DMS53 (cell line): Measurements from ENCODE around the gene RIPOR2.

Experiments used
- DNase-seq: peaks from one replicate; lab custom pipeline; 2025; lab: John Stamatoyannopoulos, UW

The RIPOR2 gene

GRCh38 chr6:24847402-24847801 lies 88.4 kb downstream of the RIPOR2 start:
- DNase-seq, result no peak

- DNase-seq, result no peak
These were observed 90.2 kb downstream of the RIPOR2 start for GRCh38 chr6:24845578-24845977.

DNA sequence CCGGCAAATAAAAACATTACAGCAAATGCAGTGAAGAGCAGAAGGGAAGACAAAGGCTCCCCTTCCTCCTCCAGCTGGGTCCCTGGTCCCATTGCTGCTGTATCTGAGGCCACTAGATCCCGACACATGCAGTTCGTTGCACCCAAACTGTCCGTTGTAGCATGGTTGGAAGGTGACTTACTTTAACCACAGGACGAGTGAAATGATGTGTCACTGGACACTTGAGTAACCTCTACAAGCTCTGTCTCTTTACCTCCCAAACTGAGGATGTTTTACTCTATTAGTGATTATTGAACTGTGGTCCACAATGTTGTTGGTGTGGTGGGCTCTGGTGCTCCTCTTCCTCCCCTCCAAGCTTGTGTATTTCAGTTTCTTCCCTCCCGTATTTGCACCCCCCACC lies 90.9 kb downstream of the RIPOR2 start:
- DNase-seq, result no peak

DNA sequence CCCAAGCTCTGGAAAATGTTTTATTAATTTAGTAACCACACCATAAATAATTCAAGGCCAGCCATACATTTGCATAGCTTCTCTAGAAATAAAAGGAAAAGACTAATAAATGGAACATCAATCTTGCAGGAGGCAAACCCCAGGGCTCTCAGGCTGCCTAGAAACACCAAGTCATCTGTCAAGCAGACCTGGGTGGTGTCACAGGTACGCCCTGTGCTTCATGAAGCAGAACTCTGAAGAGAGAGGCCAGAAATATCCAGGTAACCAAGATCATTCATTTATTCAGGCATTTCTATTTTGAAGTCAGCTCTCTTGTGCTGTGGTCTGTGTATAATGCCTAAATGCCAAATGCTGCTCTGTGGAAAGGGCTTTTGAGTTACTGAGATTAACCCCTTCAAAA lies 91.7 kb downstream of the RIPOR2 start:
- DNase-seq, result no peak

- DNase-seq, result no peak
These were observed 95.6 kb downstream of the RIPOR2 start for GRCh38 chr6:24840187-24840586.

DNA sequence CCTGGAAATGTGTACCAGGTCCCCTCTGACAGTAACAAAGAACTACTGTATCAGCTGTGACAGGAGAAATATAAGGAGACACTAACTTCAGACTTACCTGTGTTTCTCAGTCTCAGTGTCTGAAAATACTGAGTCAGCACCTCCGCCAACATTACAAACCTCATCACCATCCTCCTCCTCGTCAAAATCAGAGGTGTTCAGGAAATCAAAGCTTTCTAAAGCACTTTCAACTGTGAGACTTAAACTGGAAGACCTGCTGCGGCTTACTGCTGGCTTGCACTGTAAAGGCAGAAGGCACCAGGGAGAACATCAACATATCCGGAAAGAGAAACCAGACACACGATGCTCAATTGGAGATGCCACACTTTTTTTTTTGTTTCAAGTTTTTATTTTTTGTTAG lies 96.8 kb downstream of the RIPOR2 start:
- DNase-seq, result no peak

GRCh38 chr6:24838081-24838480 lies 97.7 kb downstream of the RIPOR2 start:
- DNase-seq, result no peak

- no peak for DNase-seq
These were observed 99.7 kb downstream of the RIPOR2 start for GRCh38 chr6:24836109-24836508.

DNA sequence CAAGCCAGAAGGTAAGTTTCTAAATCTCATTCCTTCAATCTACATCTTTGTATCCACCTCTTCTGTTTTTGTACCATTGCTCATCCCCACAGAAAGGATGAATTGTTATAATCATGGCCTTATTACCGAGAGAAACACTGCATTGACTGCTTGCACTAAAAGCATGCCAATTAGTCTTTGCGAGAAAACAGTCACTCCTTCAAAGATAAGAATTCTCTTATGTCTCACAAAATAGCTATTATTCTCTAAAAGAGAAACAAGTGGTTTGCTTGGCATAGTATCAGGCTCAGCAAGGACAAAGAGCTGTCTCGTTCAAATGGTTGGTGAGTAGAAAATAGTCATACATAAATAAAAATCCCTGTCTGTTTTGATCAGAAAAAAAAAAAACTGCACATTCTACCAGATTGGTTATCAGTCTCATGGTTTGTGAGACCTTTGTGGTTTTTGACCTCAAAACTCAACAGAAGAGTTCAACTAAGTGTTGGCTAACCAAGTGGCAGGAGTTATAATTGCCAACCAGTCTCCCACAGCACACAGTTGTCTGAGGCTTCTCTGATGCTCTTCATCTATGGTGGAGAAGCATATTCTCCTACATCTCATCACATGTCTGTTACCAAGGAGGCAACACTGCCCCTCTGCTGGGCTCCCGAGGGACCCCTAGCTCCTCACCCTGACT lies 101.9 kb downstream of the RIPOR2 start:
- DNase-seq, result no peak

- DNase-seq, result no peak
These were observed 103.0 kb downstream of the RIPOR2 start for GRCh38 chr6:24832794-24833193.

- no peak for DNase-seq
These were observed 103.7 kb downstream of the RIPOR2 start for GRCh38 chr6:24831771-24832716.

- no peak for DNase-seq
These were observed 106.1 kb downstream of the RIPOR2 start for GRCh38 chr6:24829657-24830056.

- no peak for DNase-seq
These were observed 107.8 kb downstream of the RIPOR2 start for GRCh38 chr6:24827970-24828369.

DNA sequence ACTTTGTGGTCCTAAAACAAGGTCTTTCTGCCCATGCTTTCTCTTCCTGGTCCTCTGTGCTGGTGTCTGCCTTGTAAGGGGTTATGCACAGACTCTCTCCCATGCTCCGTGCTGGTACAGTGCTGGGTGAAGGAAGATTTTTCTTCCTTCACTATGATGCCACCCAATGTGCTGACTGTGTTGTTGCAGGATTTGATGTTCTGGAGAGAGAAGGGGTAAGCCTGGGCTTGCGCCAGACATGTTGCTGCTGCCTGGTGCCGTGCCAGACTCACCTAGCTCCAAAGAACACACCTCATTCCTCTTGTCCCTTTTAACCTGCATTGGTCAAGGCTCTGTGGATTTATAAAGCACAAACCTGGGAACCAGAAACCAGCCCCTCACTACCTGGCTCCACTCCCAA lies 108.6 kb downstream of the RIPOR2 start:
- DNase-seq, result no peak

GRCh38 chr6:24825130-24825630 lies 110.6 kb downstream of the RIPOR2 start:
- no peak for DNase-seq

GRCh38 chr6:24824142-24824938 lies 111.4 kb downstream of the RIPOR2 start:
- no peak for DNase-seq

GRCh38 chr6:24823185-24823584 lies 112.6 kb downstream of the RIPOR2 start:
- DNase-seq, result no peak

- peak; percentile 8 for DNase-seq
These were observed 113.1 kb downstream of the RIPOR2 start for GRCh38 chr6:24822696-24823095.

- DNase-seq, result no peak
These were observed 113.8 kb downstream of the RIPOR2 start for GRCh38 chr6:24821860-24822444.

DNA sequence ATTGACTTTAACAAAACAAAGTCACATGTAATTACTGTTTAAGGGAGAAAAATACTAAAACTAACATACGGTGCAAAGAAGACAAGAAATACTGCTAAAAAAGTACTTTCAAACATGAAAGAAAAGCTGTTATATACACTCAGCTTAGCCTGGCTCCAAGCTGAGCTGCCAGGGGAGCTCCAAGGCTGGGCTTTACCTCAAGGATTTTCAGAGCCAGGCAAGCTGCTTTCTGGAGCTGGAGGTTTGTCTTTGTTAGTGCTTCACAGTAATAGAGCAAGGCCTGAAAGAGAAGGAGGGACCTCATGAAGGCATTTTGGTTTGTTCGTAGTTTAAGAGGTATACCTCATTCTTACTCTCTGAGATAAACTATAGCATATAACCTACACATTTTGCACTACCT lies 117.4 kb downstream of the RIPOR2 start:
- DNase-seq, result peak; percentile 14

DNA sequence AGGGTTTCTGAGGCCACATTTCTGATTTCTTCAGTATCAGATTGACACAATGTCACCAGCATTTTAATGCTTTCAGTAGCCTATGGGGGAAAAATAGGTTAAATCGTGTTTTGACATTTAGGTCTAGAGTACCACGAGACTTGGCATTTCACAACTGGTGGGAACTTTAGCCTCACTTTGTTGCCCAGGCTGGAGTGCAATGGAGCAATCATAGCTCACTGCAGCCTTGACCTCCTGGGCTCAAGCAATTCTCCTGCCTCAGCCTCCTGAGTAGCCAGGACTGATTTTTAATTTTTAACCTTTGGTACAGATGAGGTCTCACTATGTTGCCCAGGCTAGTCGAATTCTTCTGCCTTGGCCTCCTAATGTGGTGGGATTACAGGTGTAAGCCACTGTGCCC lies 126.0 kb downstream of the RIPOR2 start:
- DNase-seq, result no peak

DNA sequence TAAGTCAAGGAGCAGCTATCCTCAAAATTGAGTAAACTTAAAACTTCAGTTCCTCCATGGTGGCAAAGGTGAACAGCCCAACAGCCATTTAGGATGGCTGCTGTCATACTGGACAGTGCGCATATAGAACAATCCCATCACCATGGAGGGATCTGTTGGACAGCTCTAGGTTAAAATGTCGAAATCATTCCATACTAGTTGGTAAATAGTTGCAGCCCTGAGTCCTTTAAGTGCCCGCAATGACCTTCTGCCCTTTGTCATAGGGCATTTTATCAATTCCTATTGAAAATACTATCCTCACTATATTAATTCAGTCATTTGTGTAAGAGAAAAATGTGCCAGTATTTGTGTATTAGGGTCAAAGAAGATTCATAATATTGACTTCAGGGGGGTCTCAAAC lies 128.2 kb downstream of the RIPOR2 start:
- DNase-seq, result no peak
